Tibial nerve (tissue), 4 donors: Measurements from ENCODE around the gene TCP11. TPM values are rescaled to one million over a fixed set of nuclear protein-coding genes. Genes with fewer than 3 reads are reported as not detected.

Source experiments
- DNase-seq, 2 donors: peaks; one replicate each; pipeline ENCODE4 v3.0.0-alpha.2; 2019; ENCODE audit warnings: low spot score in 2 of 2
- H3K27ac ChIP-seq, 4 donors: fragments of 200-600 bp; sonication (generic) in 3 of 4; one replicate each; pipeline ENCODE4 v1.5.1; 2017 to 2019; ENCODE audit warnings: mild to moderate bottlenecking in 1 of 4
- H3K27me3 ChIP-seq, 2 donors: fragments of 200-600 bp; sonication (generic) in 1 of 2; one replicate each; pipeline versions ENCODE4 v1.5.1 to v1.6.0; 2017 to 2019
- H3K36me3 ChIP-seq, 3 donors: fragments of 200-600 bp; sonication (generic); one replicate each; pipeline ENCODE4 v1.5.1; 2018 to 2019
- H3K4me1 ChIP-seq, 4 donors: fragments of 200-600 bp; sonication (generic) in 3 of 4; one replicate each; pipeline ENCODE4 v1.5.1; 2017 to 2019
- H3K4me3 ChIP-seq, 4 donors: fragments of 200-600 bp; sonication (generic) in 3 of 4; one replicate each; pipeline ENCODE4 v1.5.1; 2017 to 2019; ENCODE audit warnings: mild to moderate bottlenecking in 1 of 4, moderate library complexity in 1 of 4
- H3K9me3 ChIP-seq, 4 donors: fragments of 200-600 bp; sonication (generic) in 3 of 4; one replicate each; pipeline ENCODE4 v1.5.1; 2017 to 2019
- EP300 ChIP-seq, 2 donors: sonication (generic); formaldehyde crosslinking; IDR thresholded peaks; one replicate each; pipeline ENCODE4 v1.6.1; 2017; ENCODE audit warnings: antibody characterized with exemption in 2 of 2, mild to moderate bottlenecking in 1 of 2
- POLR2A ChIP-seq, 2 donors: fragments of 450-650 bp; IDR thresholded peaks; one replicate each; pipeline ENCODE4 v1.6.1; 2017; ENCODE audit warnings: antibody characterized with exemption in 2 of 2, mild to moderate bottlenecking in 2 of 2, moderate library complexity in 2 of 2
- WGBS, 2 donors: methylation state at CpG; one replicate each; pipeline ENCODE4 v1.1.5; 2018; 5-methylcytosine and 5-hydroxymethylcytosine counted together
- total RNA-seq, 4 donors: library from RNA; depleted of rRNA; stranded (reverse); fragments of >200 nt; gene quantifications; one replicate each; pipeline ENCODE4 v1.1.0, GENCODE V29; 2016
- TF ChIP-seq, protein P1 (sequence below), 5 experiments: fragments of 200-600 bp in 3 of 5; fragments of 450-650 bp in 2 of 5; sonication (generic) in 3 of 5; IDR thresholded peaks; one replicate each; pipeline ENCODE4 v1.5.1; 2016 to 2019; ENCODE audit warnings: antibody characterized with exemption in 5 of 5, mild to moderate bottlenecking in 3 of 5, moderate library complexity in 2 of 5

Gene TCP11
- total RNA-seq, 4 donors from 2014 or later, result 0.84 TPM; not detected in 3

DNA sequence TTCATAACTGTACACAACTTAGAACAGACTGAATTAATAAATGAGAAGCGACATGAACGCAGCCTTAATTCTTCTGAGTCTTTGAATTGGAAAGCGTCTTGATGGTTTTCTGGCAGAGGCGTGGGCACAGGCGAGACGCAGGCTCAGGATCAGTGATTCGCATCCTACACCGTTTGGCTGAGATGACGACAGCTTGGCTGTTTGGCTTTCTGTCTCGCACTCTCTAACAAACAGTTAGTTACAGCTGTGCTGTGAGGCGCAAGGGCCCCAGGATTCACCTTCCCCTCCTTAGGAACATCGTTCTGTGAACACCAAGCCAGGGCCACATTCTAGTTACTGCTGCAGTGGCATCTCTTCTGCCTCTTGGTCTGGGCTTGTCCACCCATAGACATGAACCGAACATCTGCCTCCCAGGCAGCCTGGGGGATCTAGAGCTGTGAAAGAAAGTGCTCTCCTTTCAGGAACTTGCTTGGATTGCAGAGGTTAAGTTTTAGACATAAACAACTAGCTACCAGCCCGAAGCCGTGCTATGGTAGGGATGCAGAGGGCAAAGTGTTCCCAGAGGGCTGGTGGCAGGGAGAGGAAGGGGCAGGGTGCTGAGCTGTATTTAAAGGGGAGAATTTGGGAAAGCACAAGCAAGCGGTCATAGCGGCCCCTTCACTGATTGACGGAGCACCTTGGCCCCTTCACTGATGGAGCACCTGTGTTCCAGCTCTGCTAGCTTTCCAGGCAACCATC lies 49.6 kb downstream of the TCP11 start:
- no peak for DNase-seq
- Histone ChIP-seq H3K27ac (peak overlapping the region in 2 of 4 donors; percentile 23 to 58), H3K4me1 (peaks cover 0 to 88% (median 17%) of the 10 kb centered on the region in 4 donors), H3K4me3 (no peak overlapping the region), H3K9me3 (no peaks in the 10 kb centered on the region), H3K27me3 (no peaks in the 10 kb centered on the region), H3K36me3 (peaks cover 3 to 52% (median 9%) of the 10 kb centered on the region in 3 donors)
- no peak for TF ChIP-seq EP300 (IDR thresholded peaks at IDR 0.05)
- TF ChIP-seq, protein P1, sequence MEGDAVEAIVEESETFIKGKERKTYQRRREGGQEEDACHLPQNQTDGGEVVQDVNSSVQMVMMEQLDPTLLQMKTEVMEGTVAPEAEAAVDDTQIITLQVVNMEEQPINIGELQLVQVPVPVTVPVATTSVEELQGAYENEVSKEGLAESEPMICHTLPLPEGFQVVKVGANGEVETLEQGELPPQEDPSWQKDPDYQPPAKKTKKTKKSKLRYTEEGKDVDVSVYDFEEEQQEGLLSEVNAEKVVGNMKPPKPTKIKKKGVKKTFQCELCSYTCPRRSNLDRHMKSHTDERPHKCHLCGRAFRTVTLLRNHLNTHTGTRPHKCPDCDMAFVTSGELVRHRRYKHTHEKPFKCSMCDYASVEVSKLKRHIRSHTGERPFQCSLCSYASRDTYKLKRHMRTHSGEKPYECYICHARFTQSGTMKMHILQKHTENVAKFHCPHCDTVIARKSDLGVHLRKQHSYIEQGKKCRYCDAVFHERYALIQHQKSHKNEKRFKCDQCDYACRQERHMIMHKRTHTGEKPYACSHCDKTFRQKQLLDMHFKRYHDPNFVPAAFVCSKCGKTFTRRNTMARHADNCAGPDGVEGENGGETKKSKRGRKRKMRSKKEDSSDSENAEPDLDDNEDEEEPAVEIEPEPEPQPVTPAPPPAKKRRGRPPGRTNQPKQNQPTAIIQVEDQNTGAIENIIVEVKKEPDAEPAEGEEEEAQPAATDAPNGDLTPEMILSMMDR (IDR thresholded peaks at IDR 0.05), result no peak
- no peak for TF ChIP-seq POLR2A (IDR thresholded peaks at IDR 0.05)
- WGBS, 2 donors, result 80 to 83% methylated on average over 18 of the region's 18 CpGs

DNA sequence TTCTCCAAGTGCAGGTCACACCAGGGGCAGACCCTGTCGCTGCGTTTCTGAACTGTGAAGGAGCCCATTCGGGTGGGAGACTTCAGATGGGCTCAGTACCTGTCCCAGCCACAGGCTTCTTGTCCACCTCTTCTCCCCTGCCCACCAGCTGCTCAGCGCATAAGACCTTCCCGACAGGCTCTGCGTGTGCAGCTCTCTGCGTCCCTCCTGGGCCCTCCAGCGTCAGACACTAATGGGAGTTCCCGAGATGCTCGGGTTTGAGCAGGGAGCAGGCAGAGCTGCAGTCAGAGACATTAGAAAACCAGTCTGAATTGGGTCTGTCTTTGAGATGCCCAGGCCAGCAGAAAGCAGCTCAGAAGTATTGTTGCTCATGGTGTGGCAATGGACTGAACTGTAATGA lies 50.4 kb downstream of the TCP11 start:
- H3K27me3 ChIP-seq, result no peaks in the 10 kb centered on the region
- TF ChIP-seq EP300 (IDR thresholded peaks at IDR 0.05) (no peak), POLR2A (IDR thresholded peaks at IDR 0.05) (no peak)
- TF ChIP-seq, protein P1 (IDR thresholded peaks at IDR 0.05), result no peak
- H3K36me3 ChIP-seq, result peaks cover 3 to 59% (median 9%) of the 10 kb centered on the region in 3 donors
- H3K27ac ChIP-seq, result no peak overlapping the region
- H3K4me3 ChIP-seq, result no peak overlapping the region
- DNase-seq, result no peak
- WGBS, 2 donors, result 76 to 79% methylated on average over 10 of the region's 10 CpGs
- H3K9me3 ChIP-seq, result no peaks in the 10 kb centered on the region
- peaks cover 0 to 81% (median 16%) of the 10 kb centered on the region in 4 donors for H3K4me1 ChIP-seq

DNA sequence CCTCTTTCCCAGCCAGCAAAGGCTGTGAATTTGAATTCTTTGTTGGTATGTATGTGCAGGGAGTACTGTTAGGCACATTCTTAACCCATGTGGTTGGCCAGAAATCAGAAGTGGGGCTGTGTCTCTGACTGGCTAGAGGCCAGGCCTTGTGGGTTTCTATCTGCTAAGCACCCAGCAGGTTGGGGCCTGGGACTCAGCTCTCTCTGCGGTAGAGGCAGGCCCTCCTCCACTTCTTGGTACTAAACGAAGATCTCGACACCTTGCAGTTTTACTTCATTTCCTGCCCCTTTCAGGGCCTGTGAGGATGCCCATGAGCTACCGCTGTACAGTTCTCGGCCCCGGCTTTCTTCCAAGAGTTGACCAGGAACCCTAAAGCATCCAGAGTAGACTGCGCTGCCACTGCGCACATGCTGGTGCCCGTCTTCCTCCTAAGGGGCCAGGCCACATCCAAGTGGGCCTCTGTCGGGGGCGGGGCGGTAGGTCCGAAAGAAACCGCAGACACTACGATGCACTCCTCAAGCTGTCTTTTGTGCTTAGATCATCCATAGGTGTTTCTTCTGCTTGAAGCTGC lies 51.1 kb downstream of the TCP11 start:
- H3K27me3 ChIP-seq, result no peaks in the 10 kb centered on the region
- TF ChIP-seq, protein P1 (IDR thresholded peaks at IDR 0.05), result no peak
- TF ChIP-seq EP300 (IDR thresholded peaks at IDR 0.05) (no peak), POLR2A (IDR thresholded peaks at IDR 0.05) (no peak)
- 84 to 88% methylated on average over 15 of the region's 15 CpGs for WGBS, 2 donors
- DNase-seq, result no peak
- H3K27ac ChIP-seq, result peak overlapping the region in 2 of 4 donors; percentile 12 to 49
- H3K4me1 ChIP-seq, result peaks cover 0 to 74% (median 16%) of the 10 kb centered on the region in 4 donors
- H3K36me3 ChIP-seq, result peaks cover 3 to 66% (median 9%) of the 10 kb centered on the region in 3 donors
- H3K4me3 ChIP-seq, result no peak overlapping the region
- no peaks in the 10 kb centered on the region for H3K9me3 ChIP-seq

DNA sequence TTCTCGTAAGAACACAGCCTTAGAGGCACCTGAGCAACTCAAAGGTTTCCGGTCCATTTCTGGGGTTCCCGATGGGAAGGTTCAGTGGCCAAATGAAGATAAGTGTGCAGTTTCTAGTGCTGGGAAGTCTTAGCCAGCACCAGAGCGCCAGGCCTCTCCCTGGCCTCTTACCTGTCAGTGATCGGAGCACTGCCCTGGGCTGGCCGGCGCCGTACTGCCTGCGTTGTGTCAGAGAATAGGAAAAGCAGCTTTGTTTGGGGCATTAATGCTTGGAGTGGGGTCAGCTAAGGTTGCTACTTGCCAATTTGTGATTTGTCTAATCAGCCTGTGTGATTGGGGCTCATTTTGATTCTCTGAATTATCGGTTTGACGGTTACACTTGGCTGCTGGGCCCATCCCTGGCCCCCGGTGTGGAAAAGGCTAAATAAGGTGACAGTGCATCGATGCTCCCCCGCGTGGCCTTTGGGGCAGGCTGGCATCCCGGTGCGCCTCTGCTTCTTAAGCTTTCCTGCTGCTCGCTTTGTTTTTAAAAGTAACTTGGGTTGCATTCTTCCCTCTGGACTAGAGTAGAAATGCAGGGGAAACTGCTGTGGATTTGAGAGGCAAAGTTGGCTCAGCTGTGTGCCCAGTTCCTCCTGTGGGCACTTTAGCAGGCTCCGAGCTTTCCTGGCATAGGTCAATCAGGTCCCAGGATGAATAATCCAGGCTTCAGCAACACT lies 51.8 kb downstream of the TCP11 start:
- TF ChIP-seq POLR2A (IDR thresholded peaks at IDR 0.05) (no peak), EP300 (IDR thresholded peaks at IDR 0.05) (no peak)
- TF ChIP-seq, protein P1 (IDR thresholded peaks at IDR 0.05), result no peak
- DNase-seq, result no peak
- WGBS, 2 donors, result 89 to 90% methylated on average over 19 of the region's 19 CpGs

More for the DNA sequence above, 51.8 kb downstream of the TCP11 start:
- Histone ChIP-seq H3K4me3 (no peak overlapping the region), H3K9me3 (no peaks in the 10 kb centered on the region), H3K36me3 (peaks cover 3 to 73% (median 9%) of the 10 kb centered on the region in 3 donors), H3K27me3 (no peaks in the 10 kb centered on the region), H3K27ac (peak overlapping the region in 2 of 4 donors; percentile 29 to 49), H3K4me1 (peaks cover 0 to 74% (median 16%) of the 10 kb centered on the region in 4 donors)
